HuH-7 (cell line): Measurements from ENCODE around the gene CAMKK2.
"Not testable (repeated sequence)": the region's sequence is repeated elsewhere in the genome, so short reads cannot be mapped to it uniquely, and the experiment has no call there.

Source experiments
- DNase-seq: peaks from one replicate; pipeline ENCODE4 v3.0.0; 2011; ENCODE audit warnings: low spot score

The CAMKK2 gene

DNA sequence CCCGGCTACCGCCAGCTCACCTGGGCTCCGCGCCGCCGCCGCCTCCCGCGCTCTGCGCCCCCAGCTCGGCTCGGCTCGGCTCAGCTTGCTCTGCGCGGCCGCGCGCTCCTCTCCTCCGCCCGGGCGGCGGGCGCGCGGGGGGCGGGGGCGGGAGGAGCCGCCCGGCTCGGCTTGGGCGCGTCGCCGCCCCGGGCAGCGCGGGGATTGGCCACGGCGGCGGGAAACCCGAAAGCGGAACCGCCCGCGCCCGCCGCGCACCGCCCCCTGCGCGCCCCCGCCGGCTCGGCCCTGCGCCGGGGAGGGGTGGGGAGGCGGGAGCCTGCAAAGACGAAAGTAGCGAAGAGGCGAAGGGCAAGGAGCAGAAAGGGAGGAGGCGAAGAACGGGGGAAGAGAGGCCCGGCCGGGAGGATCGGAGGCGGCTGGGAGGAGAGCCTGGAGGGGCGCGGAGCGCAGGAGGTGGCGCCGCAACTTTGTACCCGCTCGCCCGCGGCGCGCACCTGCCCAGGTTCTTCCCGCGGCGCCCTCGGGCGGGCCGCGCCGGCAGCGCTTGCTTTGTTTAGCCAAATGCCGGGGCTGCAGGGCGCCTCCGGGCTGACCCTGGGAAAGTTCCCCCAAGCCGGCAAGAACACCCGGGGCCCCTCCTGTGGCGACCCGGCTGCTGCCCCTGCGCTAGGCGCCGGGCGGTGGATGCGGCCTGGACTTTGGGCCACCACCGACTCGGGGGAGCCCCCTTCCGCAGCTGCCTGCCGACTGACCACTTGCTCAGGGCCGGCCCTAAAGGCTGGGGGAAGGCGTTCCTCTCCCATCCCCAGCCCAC lies at the start of gene CAMKK2:
CAMKK2 (minus strand) TSS at position 92 of the 817 bp plus-strand sequence. CDS start 22,183 bp downstream, outside the sequence.
- peak; percentile 83 for DNase-seq

DNA sequence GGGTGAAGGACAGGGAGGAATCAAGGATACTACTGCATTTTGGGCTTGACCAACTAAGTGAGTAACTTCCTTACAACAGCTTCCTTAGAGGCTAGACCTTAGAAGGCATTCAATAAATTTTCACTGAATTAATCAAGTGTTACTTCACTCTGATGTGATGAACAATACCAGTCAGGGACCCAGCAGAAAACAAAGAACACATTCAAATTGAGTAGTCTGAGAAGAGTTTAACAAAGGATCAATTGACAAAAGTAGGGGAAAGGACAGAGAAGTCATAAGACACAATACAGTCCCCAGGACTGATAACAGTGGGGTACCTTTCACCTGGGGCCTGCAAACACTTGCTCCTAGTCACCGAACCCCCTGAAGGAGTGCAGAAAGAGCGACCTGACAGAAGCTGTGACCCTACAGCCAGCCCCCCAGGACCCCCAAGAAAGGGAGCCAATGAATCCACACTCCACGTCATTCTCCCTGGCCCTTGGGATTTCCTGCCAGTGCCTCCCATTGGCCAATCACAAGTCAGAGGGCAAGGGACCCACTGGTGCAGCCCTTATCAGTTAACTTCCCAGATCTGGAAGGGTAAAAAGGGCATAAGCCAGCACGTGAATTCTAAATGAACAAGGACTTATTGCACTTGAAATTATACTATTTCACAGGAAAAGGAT lies 48.8 kb upstream of the CAMKK2 start:
- DNase-seq, result no peak

DNA sequence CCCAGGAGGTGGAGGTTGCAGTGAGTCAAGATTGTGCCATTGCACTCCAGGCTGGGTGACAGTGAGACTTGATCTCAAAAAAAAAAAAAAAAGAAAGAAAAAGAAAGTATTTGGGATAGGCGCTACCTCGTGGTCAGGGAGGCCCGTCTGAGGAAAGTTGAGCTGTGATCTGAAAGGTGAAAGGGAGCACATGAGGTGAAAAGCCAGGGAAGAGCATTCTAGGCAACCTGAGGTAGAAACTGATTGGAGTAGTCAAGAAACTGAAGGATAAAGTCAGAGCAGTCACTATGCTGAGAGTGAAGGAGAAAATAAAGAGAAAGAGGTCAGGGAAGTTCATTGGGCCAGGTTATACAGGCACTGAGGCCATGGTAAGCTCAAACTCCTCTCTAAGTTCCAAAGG lies 48.0 kb upstream of the CAMKK2 start:
- DNase-seq, result no peak

DNA sequence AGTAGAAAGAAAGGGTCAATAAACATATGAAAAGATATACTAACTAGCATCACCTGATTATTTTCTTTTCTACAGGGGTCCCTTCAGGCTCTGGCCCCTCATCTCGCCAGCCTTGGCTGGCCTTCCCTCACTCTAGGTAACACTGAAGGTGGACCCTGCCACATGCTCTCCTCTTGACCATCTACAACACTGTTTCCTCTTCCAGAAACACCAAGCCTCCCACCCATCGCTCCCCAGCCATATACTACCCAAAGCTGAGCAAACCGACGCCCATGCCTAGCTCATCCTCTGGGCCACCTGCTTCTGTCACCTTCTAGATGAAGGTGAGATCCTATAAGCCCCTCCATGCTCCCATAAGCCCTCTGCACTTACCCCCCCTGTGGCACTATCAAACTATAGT lies 40.9 kb upstream of the CAMKK2 start:
- DNase-seq, result no peak

DNA sequence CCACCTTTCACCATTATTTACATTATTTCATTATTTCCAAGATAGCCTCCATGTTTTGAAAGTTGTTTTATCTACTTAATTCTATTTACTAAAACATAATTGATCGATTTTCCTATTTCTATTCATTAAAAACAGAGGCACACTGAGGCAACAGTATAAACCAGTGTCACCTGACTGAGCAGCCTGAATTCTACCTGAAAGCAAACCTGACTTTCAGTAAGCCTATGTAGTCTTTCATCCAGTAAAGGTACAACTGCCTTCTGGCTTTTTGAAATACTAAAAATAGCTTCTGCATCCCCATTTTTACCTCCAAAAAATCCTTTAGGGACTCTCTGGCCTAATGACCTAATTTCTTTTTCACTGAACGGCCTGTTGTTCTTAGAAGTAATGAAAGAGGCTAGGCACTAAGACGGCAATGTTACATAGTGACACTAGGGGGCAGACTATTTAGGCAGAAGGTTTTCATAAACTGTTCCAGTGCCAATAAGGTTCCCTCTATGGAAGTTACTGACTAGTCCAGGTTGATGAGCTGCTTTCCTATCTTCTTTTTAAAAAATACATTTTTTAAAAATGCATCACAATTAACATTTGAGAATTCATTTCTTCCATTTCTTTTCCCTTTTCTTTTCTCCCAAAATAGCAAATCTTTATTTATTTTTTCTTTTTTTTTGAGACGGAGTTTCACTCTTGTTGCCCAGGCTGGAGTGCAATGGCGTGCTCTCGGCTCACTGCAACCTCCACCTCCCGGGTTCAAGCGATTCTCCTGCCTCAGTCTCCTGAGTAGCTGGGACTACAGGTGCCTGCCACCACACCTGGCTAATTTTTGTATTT lies 38.2 kb upstream of the CAMKK2 start:
- DNase-seq, result peak; percentile 23

DNA sequence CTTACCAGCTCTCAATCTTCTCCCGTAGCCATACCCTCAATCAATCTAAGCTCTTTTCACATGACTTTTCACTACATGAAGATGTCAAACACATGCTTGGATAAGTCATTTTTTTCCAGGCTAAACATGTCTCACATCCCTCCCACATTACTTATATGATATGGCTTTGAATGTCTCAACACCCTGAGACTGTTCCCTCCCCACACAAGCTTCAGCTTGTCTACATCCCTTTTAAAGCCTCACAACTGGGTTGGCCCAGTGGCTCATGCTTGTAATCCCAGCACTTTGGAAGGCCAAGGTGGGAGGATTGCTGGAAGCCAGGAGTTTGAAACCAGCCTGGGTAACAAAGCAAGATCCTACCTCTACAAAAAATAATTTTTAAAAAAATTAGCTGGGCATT lies 37.2 kb upstream of the CAMKK2 start:
- DNase-seq, result no peak

DNA sequence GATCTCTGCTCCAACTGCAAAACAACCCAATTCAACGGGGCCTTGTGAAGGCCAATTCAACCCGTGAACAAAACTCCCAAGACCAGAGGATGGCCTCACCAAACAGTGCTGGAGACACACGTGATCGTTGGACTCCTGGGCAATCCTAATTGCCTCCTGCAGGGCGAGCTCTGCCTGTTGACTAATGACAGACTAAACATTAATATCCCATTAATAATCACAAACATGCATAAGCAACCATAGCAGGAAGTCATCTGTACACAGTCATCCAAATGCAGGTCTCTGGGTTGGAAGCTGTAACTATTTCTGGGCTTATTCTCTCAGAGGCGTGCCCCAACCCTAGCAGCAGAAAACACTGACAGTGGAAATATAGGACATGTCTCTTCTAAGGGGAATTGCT lies 34.7 kb upstream of the CAMKK2 start:
- no peak for DNase-seq

DNA sequence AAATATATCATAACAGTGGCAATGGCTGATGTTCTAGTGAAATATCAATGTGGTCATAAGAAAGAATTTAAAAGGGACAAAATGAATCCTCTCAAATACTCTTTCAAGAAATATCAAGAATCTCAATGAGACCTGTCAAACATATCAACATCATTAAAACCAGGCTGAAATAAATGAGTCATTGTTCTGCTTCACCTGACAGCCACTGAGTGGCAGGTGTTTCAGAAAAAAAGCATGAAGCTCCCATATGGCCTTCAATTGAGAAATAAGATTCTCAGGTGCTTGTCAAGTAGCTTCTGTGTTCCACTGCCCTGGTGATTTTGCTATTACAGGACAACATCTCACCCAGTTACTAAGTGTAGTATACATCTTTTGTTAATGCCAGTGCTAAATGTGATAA lies 34.2 kb upstream of the CAMKK2 start:
- DNase-seq, result no peak

DNA sequence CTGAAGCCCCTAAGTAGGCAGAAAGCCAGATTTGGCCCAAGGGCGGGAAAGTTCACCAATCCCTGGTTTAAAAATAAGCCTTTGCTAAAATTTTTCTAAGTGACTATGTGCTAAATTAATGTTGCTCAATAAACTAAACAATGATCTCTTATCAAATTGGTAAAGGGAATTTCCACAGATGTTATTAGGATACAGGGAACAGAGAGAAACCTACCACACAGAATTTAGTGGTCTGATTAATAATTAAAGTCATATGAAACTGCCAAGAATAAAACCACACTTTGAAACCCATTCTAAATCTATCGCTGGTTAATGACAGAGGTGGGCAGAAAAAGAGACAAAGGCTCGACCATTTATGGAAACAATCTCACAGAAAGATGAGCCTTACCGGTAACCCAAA lies 33.7 kb upstream of the CAMKK2 start:
- DNase-seq, result no peak

DNA sequence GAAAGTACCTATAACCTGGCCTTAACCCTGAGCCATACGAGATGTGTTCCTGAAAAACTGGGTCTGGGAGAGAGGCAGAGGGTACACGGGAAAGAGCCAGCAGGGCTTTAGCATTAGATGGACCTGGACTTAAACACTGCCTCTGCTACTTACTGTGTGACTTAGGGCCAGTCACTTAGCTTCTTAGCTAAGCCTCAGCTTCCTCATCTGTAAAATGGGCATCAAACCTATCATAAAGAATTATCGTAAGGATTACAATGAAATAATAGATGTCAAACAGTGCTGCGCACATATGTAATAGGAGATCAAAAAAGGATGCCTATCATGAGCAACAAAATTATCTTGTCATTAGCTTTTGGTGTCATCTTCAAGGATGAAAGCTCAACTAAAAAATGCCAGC lies 32.1 kb upstream of the CAMKK2 start:
- DNase-seq, result no peak

DNA sequence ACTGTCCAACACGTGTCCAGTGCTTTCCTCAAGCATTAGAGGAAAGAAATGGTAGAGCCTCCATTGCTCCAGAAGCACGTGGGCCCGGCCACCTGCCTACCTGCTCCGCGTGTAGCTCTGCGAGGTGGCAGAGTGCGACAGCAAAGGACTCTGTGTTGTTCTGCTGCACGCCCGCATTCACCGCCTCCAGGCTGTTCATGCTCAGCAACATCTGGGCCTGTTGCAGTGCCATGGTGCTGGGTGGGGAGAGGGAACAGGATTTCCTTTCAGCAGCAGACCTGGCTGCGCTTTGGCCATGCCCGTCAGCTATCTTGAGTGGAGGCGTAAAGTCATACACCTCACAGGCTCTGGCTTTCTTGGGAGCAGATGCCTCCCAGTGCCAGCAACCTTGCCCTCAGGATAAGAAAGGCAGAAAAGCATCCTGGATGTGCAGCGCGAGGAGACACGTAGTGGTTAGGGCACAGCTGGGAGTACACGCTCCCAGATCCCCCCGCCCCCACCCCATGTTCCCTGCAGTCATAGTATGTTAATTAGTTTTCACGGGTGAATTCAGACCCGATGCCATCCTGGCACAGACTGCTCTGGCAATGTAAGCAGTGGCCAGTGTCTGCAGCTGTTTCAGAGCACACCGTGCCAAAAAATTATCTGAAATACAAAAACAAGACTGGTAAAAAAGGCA lies 30.6 kb upstream of the CAMKK2 start:
- no peak for DNase-seq

DNA sequence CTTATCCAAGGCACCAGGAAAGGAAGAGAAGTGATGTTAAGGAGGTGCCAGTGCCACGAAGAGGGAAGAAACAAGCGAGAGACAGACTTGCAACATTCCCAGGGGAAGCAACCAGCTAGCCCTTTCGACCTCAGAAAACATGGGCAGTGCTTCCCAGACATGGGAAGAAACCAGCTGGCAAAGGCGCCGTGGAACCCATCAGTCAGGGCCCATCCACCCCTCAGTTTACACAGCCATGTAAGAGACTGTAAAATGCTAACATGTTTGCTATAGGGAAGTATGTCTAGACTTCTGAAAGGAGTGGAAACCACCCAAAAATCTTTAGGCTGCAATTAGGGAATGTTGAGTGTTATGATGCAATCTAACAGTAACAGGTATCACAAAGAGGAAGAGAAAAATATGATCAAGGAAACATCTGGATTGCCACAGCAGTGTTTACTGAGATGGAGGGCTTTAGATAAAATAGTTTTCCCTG lies 29.4 kb upstream of the CAMKK2 start:
- DNase-seq, result no peak

DNA sequence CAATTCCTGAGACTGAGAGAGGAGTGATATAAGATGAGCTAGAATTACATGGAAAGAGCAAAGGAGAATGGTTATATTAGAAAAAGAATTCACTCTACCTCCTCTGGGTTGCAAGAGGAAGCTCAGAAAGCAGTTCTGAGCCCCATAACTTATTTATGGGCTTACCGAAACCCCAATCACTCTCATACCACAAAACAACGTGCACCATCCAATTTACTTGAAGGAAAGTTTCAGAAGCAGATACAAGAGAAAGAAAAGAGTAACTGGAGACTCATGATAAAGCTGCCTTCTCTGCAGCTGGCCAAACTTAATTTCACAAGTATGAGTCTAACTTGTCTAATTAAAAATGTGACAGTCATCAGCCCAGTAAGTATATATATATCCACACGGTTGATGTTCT lies 27.4 kb upstream of the CAMKK2 start:
- no peak for DNase-seq

DNA sequence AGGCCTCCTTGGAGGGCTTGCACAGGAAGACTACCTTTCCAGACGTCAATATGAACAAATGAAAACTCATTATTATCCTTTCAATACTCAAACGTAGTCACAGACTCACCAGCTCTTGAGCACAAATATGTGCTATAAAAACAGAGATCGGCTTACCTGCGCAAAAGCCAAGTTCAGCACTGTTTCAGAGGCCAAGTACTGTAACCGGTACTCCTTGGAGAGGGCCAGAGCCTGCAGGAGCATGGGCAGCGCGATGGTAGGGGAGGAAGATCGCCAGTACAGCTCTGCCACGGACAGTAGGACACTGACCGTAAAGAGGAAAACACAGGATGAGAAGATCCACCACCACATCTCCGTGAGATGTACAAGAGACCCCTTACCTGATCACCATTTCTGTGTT lies 21.6 kb upstream of the CAMKK2 start:
- no peak for DNase-seq

DNA sequence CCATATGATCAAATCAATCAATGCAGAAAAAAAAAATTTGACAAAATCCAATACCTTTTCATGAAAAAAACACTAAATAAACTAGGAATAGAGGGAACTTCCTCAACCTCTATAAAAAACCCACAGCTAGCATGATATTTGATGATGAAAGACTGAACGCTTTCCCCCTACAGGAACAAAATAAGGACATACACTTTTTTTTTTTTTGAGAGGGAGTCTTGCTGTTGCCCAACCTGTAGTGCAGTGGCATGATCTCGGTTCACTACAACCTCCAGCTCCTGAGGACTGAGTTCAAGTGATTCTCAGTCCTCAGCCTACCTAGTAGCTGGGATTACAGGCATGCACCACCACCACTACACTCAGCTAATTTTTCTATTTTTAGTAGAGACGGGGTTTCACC lies 17.9 kb upstream of the CAMKK2 start:
- no peak for DNase-seq

DNA sequence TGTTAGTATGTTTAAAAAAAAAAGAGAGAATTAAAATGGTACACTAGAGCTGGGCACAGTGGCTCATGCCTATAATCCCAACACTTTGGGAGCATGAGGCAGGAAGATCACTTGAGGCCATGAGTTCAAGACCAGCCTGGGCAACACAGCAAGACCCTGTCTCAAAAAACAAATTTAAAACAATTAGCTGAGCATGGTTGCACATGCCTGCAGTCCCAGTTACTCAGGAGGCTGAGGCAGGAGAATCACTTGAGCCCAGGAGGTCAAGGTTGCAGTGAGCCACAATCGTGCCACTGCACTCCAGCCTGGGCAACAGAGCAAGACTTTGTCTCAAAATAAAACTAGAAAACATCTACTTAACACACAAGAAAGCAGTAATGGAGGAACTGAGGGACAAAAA lies 13.7 kb upstream of the CAMKK2 start:
- DNase-seq, result not testable (repeated sequence)

DNA sequence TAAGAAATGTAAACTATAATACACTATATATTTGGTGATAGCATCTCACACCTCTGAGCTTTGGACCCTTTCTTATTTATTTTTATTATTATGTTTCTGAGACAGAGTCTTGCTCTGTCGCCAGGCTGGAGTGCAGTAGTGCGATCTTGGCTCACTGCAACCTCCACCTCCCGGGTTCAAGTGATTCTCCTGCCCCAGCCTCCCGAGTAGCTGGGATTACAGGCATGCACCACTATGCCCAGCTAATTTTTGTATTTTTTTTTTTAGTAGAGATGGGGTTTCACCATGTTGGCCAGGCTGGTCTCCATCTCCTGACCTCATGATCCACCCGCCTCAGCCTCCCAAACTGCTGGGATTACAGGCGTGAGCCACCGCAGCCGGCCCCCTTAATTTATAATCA lies 10.9 kb upstream of the CAMKK2 start:
- DNase-seq, result not testable (repeated sequence)

DNA sequence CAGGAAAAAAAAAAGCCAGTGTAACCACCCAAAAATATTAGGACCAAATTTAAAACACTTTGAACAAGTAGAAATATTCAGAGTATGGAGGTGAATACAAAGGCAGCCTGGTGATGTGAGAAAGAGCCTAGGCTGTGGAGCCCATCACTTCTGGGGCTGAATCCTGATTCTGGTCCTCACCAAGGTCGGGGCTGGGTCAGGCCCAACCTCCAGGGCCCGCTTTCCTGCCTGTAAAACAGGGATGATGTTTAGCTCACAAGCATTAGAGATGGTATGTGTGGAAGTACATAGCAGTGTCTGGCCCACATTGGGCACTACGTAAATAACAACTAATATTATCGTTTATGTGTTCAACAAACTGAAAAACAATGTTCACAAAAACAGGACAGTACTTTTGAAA lies 7.8 kb upstream of the CAMKK2 start:
- DNase-seq, result no peak

DNA sequence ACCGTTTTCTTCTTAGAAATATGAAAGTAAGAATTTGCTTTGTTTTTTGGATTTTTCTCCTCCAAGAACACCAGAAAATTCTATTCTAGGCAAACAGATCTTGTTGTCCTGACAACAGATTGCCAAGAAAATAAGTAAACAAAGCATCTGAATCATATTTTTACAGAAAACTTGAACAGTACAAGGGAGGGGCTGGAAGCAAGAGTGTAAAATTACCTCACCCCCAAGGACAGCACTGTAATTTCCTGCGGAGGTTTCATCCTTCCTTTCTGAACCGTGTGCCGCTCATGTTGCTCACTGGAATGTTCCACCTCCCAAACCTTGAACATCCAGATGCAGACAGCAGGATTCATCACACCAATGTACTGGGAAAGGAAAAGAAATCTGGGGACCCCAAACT lies 5.4 kb upstream of the CAMKK2 start:
- DNase-seq, result no peak

DNA sequence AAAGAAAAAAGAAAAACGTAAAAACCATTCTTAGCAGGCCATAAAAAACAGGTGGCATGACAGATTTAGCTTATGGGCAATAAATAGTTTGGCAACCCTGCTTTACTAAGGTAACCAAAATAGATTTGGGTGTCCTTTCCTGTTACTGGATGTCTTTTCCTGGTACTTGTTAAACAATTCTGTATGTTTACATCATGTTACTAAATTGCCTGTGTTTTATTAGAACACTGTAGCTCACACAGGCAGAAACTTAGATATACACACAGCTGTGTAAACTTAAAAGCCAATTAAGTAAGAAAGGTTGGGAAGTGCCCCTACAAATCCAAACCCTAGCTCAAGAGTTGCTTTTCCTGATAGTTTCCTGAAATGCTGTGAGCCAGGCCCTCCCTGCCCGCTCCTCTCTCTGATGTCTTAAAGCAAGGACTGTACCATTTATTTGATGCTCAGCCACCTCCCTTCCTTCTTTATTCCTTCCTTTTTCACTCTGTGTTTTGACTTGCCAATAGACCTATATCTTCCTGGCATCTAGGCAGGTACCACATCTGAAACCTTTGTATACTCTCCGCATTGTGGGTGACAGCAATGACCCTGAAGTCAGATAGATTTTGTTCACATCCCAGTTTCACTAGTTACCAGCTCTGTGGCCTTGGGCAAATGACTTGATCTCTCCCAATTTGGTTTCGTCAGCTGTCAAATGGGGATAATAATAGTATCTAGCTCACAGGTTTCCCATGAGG lies 3.7 kb upstream of the CAMKK2 start:
- DNase-seq, result no peak

DNA sequence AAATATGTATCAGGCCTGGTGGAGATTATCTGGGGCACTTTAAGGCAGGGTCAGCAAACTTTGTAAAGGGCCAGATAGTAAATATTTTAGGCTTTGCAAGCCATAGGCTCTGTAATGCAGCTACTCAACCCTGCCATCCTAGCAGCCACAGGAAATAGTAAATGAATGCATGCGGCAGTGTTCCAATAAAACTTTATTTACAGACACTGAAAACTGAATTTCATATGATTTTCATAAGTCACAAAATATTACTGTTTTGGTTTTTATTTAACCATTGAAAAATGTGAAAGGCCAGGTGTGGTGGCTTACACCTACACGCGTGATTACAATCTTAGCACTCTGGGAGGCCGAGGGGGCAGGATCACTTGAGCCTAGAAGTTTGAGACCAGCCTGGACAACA lies 3.2 kb upstream of the CAMKK2 start:
- DNase-seq, result no peak
